Upper lobe of left lung (tissue), 4 donors: ENCODE measurements around the gene PEX14.

Experiments used
- CTCF ChIP-seq, 6 experiments: fragments of 450-650 bp in 4 of 6; fragments of 200-600 bp in 2 of 6; sonication (generic) in 2 of 6; IDR thresholded peaks; one replicate each; pipeline ENCODE4 v1.5.1; 2016 to 2019; ENCODE audit warnings: antibody characterized with exemption in 6 of 6
- EP300 ChIP-seq, 4 donors: sonication (generic); formaldehyde crosslinking; IDR thresholded peaks; one replicate each; pipeline ENCODE4 v1.5.1; 2017; ENCODE audit warnings: antibody characterized with exemption in 4 of 4, control low read depth in 2 of 4
- POLR2A ChIP-seq, 4 donors: fragments of 450-650 bp; IDR thresholded peaks; one replicate each; pipeline ENCODE4 v1.5.1; 2016 to 2017; ENCODE audit warnings: antibody characterized with exemption in 4 of 4, mild to moderate bottlenecking in 2 of 4
- POLR2AphosphoS5 ChIP-seq, 2 donors: sonication (generic); formaldehyde crosslinking; IDR thresholded peaks; one replicate each; pipeline ENCODE4 v1.5.1; 2017; ENCODE audit warnings: antibody characterized with exemption in 2 of 2

- peak in 2 of 4 donors; percentile 20 to 63 for TF ChIP-seq POLR2A (IDR thresholded peaks at IDR 0.05)
- TF ChIP-seq CTCF (IDR thresholded peaks at IDR 0.05) = peak; percentile 98 to 100 (median 99)
- peak in 1 of 2 donors; percentile 54 for TF ChIP-seq POLR2AphosphoS5 (IDR thresholded peaks at IDR 0.05)
- no peak for TF ChIP-seq EP300 (IDR thresholded peaks at IDR 0.05)
Observed at GRCh38 chr1:10430216-10431069, 44.3 kb upstream of the PEX14 start, which contains the start of gene CENPS.
